HL-60 (cell line): ENCODE data around the gene FILIP1L.

Experiments used
- DNase-seq, 2 experiments: peaks; one replicate each; pipeline ENCODE4 v3.0.0-alpha.2; 2010 to 2020; ENCODE audit warnings: low read depth in 1 of 2, low spot score in 1 of 2
- H3K27ac ChIP-seq: fragments of 250-450 bp; sonication (Bioruptor Pico); replicated peaks from 2 replicates; pipeline ENCODE4 v1.5.1; 2020; ENCODE audit warnings: mild to moderate bottlenecking, moderate library complexity
- H3K27me3 ChIP-seq: fragments of 250-450 bp; sonication (Bioruptor Pico); 2 replicates; pipeline ENCODE4 v1.5.1; 2021; ENCODE audit warnings: mild to moderate bottlenecking, moderate library complexity; ENCODE audit not compliant: insufficient read depth, poor library complexity, severe bottlenecking
- H3K4me3 ChIP-seq: replicated peaks from 2 replicates; pipeline ENCODE4 v1.5.1; 2011; ENCODE audit warnings: mild to moderate bottlenecking, control low read depth, low read length; ENCODE audit not compliant: insufficient read depth
- GABPA ChIP-seq: IDR thresholded peaks from 2 replicates; pipeline ENCODE4 v1.6.1; 2012; ENCODE audit warnings: low read depth
- POLR2AphosphoS5 ChIP-seq: IDR thresholded peaks from 2 replicates; pipeline ENCODE4 v1.6.1; 2012; ENCODE audit warnings: low read depth
- SPI1 ChIP-seq: IDR thresholded peaks from 2 replicates; pipeline ENCODE4 v1.6.1; 2012; ENCODE audit warnings: low read depth, mild to moderate bottlenecking, borderline replicate concordance
- TF ChIP-seq, protein P1 (sequence below): IDR thresholded peaks from one replicate; pipeline ENCODE4 v1.5.1; 2011; ENCODE audit warnings: low read length, control low read depth, inconsistent platforms; ENCODE audit not compliant: insufficient read depth
- TF ChIP-seq, protein P2 (sequence below): IDR thresholded peaks from 2 replicates; pipeline ENCODE4 v1.6.1; 2012; ENCODE audit warnings: low read depth; ENCODE audit not compliant: insufficient replicate concordance

The FILIP1L gene

DNA sequence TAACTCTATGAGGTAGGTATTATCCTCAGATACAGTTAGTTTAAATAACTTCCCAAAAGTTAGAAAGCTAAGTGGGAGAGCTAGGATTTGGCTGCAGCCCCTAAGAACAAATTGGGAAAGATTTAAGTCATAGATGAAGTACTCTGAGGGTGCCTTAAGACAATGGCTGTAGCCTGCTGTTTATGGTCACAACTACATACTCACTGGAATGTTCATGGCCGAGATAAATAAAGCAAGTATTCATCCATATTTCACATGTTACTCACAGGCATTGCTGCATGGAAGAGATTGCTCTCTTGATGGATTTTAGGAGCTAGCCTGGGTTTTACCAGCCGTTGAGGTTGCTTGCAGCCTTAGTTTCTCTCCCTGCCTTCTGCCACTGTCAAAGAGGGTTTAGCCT, 151.6 kb downstream of the FILIP1L start:
- DNase-seq: no peak
- H3K4me3 ChIP-seq: no peak overlapping the region
- H3K27me3 ChIP-seq: no peaks in the 10 kb centered on the region
- H3K27ac ChIP-seq: no peak overlapping the region
- TF ChIP-seq, protein P1, sequence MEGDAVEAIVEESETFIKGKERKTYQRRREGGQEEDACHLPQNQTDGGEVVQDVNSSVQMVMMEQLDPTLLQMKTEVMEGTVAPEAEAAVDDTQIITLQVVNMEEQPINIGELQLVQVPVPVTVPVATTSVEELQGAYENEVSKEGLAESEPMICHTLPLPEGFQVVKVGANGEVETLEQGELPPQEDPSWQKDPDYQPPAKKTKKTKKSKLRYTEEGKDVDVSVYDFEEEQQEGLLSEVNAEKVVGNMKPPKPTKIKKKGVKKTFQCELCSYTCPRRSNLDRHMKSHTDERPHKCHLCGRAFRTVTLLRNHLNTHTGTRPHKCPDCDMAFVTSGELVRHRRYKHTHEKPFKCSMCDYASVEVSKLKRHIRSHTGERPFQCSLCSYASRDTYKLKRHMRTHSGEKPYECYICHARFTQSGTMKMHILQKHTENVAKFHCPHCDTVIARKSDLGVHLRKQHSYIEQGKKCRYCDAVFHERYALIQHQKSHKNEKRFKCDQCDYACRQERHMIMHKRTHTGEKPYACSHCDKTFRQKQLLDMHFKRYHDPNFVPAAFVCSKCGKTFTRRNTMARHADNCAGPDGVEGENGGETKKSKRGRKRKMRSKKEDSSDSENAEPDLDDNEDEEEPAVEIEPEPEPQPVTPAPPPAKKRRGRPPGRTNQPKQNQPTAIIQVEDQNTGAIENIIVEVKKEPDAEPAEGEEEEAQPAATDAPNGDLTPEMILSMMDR: no peak
- TF ChIP-seq POLR2AphosphoS5: no peak
- no peak for TF ChIP-seq SPI1
- TF ChIP-seq, protein P2, sequence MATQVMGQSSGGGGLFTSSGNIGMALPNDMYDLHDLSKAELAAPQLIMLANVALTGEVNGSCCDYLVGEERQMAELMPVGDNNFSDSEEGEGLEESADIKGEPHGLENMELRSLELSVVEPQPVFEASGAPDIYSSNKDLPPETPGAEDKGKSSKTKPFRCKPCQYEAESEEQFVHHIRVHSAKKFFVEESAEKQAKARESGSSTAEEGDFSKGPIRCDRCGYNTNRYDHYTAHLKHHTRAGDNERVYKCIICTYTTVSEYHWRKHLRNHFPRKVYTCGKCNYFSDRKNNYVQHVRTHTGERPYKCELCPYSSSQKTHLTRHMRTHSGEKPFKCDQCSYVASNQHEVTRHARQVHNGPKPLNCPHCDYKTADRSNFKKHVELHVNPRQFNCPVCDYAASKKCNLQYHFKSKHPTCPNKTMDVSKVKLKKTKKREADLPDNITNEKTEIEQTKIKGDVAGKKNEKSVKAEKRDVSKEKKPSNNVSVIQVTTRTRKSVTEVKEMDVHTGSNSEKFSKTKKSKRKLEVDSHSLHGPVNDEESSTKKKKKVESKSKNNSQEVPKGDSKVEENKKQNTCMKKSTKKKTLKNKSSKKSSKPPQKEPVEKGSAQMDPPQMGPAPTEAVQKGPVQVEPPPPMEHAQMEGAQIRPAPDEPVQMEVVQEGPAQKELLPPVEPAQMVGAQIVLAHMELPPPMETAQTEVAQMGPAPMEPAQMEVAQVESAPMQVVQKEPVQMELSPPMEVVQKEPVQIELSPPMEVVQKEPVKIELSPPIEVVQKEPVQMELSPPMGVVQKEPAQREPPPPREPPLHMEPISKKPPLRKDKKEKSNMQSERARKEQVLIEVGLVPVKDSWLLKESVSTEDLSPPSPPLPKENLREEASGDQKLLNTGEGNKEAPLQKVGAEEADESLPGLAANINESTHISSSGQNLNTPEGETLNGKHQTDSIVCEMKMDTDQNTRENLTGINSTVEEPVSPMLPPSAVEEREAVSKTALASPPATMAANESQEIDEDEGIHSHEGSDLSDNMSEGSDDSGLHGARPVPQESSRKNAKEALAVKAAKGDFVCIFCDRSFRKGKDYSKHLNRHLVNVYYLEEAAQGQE: no peak

DNA sequence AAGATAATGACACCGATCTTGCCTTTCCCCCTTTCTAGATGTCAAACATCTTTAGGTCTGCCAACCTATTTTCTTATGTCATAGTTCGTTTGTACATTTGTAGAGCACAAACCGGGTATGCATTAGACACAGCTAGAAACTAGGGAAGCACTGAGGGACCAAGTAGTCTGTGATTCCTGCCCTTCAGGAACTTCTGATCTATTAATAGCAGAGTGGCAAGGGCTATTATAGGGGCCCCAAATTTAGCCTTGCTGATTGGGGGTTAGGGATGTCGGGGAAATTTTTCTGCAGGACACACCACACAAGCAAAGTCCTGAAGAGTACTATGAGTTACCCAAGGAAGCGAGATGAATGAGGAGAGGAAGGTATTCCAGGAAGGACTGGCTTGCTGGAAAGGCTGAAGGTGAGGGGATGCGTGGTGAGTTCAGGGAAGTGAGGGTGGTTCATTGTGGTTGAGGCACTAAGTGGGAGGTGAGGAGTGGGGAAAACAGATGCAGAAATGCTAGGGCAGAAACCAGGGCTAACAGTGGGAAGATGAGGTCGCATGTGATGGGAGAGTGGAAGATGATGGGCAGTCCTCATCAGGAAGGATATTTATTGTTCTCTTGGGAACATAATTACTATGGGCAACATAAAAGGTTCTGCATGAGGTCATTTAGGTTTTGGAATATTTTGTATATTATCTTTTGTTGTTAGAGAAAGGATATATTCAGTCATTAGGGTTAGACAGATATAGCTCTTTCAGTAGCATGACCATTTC, 152.4 kb downstream of the FILIP1L start:
- no peak for DNase-seq
- no peak overlapping the region for H3K27ac ChIP-seq
- TF ChIP-seq, protein P2: no peak
- TF ChIP-seq POLR2AphosphoS5: no peak
- TF ChIP-seq GABPA: no peak
- TF ChIP-seq SPI1: no peak
- TF ChIP-seq, protein P1: no peak
- no peak overlapping the region for H3K4me3 ChIP-seq
- no peaks in the 10 kb centered on the region for H3K27me3 ChIP-seq

DNA sequence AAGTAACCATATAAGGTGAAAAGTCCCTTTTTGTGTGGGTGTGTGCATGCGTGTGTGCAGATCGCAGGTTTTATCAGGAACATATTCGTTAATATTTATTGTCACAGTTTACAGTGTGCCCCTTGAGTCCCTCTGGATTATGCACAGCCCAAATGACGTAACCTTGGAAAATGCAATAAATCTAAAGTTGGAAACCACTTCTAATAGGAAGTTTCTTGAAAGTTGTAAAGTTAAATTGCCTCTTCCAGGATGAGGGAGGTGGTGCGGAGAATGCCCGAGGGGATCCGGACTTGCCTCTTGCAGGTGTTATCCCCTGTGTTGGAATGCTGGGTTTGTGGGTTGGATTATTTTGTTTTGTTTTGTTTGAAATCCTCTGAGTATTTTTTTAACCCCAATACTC, 153.4 kb downstream of the FILIP1L start:
- Histone ChIP-seq H3K27ac (no peak overlapping the region), H3K27me3 (no peaks in the 10 kb centered on the region), H3K4me3 (no peak overlapping the region)
- TF ChIP-seq POLR2AphosphoS5 (no peak), GABPA (no peak)
- DNase-seq: no peak

DNA sequence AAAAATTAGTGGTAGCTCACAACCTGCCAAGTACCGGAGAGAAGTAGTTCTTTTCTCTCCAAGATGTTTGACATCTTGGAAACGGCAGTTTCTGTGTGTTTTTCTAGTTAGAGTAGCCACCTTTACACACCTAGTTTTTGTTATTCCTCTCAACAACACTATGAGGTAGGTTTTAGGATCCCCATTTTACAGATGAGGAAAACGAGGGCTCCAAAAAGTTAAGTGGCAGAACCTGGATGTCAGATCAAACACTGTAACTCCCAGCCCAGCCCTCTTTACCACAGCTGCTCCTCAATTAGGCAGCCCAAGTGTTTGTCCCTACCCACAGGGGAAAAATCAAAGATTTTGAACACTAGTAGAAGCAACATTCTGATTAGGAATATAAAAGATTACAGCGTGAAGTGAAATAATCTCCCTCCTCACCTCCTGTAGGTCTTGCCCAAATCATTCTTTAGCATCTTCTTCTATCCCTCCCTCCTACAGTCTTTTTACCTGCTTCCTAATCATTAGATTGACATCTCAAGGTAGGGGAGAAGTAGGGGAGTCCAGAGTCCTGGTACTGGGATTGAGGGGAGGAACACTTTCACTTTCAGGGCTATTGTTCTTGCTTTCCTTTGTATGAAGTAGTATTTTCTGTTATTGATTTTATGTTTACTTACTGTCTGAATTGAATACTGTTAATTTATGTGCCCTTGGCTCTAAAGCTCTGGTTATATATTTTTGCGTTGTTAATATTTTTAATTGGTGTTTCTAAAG, 154.0 kb downstream of the FILIP1L start:
- DNase-seq: no peak
- no peak overlapping the region for H3K4me3 ChIP-seq
- no peak overlapping the region for H3K27ac ChIP-seq
- TF ChIP-seq, protein P2: no peak
- TF ChIP-seq, protein P1: no peak
- TF ChIP-seq GABPA: no peak
- TF ChIP-seq SPI1: no peak
- TF ChIP-seq POLR2AphosphoS5: no peak
- no peaks in the 10 kb centered on the region for H3K27me3 ChIP-seq
